Hematopoietic multipotent progenitor cell treated with erythropoietin and hydrocortisone succinate and interleukin-3 and kit ligand, for 8 days (in vitro differentiated cells): Measurements from ENCODE around the gene PAIP2.
"Not testable (repeated sequence)": the region's sequence is repeated elsewhere in the genome, so short reads cannot be mapped to it uniquely, and the experiment has no call there.

Experiments used
- DNase-seq: peaks from one replicate; pipeline ENCODE4 v3.0.0-alpha.2; 2015

PAIP2 gene

DNA sequence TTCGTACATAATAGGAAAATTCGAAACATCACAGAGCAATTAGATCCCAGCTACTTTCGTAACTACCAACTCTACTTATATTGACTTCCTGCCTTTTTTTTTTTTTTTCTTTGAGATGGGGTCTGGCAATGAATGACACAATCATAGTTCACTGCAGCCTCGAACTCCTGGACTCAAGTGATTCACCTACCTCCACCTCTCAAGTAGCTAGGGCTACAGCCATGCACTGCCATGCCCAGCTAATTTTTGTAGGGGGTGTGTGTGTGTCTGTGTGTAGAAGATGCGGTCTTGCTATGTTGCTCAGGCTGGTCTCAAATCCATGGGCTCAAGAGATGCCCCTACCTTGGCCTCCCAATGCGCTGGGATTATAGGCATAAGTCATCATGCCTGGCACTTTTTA lies 5.8 kb upstream of the PAIP2 start:
- no peak for DNase-seq

DNA sequence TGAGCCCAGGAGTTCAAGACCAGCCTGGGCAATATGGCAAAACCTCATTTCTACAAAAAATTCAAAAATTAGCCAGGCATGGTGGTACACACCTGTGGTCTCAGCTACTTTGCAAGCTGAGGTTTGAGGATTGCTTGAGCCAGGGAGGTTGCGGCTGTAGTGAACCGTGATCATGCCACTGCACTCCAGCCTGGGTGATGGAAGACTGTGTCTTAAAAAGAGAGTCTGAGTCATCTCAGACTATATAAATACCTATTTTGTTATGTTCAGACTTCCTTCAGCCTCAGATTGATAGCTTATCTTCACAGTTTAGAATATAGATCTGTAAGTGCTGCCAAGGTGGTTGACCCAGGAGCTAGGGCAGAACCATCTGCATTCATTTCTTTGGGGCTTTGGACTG lies 1.6 kb upstream of the PAIP2 start:
- no peak for DNase-seq

DNA sequence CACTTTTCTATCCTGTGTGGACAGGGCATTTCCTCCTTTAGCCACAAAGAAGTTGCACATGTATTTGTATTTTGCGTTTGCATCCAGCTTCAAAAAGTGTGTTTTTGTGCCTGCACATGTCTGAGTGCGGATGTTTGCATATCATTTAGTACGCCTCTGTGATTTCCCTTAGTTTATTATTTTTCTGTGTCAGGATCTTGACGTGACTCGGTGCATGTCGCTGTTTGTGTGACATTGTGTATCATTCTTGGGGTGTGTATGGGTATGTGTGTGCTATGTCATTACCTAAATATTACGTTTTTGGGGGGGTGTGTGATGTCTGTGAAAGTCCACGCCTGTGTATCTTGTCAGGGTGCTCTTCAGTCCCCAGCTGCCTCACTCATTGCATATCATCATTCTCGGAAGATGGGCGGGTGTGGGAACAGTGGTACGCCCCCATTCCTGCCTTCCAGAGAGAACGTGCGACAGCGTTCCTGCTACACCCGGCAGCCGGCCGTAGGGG lies 416 bp upstream of the PAIP2 start:
- no peak for DNase-seq

DNA sequence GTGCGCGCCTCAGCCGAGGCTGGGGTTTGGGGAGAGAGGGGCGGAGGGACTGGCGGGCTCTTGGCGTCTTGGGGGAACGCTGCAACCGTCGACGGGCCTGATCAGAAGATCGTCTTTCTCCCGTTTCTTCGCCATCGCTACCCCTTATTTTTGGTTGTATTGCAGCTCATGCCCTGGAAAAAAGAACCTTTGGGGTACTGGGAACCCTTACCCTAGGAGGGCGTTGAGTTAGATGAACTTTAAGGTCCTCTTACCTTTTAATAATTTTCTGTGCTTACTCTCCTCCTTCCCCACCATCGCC lies 719 bp downstream of the PAIP2 start:
- no peak for DNase-seq

DNA sequence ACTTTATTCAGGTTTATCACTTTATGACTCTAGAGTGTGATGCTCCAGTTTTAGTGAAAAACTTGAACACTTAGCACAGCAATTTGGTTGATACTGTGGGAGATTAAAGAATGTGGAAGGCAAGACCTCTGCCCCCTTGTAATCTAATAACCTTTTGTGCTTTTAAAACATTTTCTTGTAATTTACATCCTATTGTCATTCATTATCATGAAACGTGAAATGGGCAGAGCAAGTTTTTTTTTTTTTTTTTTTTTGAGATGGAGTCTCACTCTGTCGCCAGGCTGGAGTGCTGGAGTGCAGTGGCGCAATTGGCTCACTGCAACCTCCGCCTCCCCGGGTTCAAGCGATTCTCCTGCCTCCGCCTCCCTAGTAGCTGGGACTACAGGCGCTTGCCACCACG lies 1.8 kb downstream of the PAIP2 start:
- no peak for DNase-seq

DNA sequence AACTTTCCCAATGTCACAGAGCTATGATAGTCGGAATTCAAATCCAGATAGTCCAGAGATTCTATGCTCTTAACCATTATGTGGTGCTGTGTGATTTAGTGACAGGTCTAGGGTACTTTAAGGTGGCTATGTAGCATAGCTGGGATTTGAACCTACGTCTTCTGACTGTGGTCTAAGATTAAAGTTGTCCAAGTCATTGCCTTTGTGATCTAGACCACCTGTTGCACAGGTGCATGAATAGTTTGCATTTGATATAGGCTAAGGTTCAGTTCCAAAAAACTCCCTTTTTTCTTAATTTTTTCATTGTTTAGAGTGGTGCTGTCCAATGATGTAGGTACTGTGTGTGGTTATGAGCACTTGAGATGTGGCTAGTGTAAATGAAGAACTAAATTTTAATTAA lies 2.5 kb downstream of the PAIP2 start:
- no peak for DNase-seq

DNA sequence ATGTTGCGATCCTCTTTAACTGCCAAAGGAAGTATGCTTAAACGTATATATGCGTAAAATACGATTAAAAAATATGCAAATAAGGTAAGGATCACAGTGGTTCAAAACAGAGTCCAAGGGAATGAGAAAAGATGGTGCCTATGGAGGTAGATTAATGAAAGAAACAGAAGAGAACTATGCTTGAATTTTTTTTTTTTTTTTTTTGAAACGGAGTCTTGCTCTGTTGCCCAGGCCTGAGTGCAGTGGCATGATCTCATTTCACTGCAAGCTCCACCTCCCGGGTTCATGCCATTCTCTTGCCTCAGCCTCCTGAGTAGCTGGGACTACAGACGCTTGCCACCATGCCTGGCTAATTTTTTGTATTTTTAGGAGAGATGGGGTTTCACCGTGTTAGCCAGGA lies 3.8 kb downstream of the PAIP2 start:
- not testable (repeated sequence) for DNase-seq

DNA sequence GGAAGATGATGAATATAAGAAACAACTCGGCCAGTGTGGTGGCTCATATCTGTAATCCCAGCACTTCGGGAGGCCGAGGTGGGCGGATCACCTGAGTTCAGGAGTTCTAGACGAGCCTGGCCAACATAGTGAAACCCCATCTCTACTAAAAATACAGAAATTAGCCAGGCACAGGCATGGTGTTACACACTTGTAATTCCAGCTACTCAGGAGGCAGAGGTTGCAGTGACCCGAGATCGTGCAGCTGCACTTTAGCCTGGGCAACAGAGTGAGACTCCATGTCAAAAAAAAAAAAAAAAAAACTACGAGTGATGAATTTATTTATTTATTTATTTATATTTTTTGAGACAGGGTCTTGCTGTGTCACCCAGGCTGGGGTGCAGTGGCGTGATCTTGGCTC lies 6.2 kb downstream of the PAIP2 start:
- not testable (repeated sequence) for DNase-seq

DNA sequence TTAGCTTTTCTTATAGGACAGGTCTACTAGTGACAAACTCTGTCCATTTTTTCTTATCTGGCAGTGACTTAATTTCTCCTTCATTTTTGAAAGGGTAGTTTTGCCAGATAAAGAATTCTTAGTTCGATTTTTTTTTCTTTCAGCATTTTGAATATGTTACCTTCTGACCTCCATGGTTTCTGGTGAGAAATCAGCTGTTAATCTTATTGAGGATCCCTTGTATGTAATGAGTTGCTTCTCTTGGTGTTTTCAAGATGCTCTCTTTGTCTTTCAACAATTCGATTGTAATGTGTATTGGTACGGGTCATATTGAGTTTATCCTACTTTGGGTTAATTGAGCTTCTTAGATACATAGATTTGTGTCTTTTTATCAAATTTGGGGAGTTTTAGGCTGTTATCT lies 12.5 kb downstream of the PAIP2 start:
- DNase-seq = no peak

DNA sequence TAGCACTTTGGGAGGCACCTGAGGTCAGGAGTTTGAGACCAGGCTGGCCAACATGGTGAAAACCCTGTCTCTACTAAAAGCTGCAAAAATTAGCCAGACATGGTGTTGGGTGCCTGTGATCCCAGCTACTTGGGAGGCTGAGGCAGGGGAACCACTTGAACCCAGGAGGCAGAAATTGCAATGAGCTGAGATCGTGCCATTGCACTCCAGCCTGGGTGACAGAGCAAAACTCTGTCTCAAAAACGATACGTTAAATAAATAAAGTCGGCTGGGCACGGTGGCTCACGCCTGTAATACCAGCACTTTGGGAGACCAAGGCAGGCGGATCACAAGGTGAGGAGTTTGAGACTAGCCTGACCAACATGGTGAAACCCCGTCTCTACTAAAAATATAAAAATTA lies 14.2 kb downstream of the PAIP2 start:
- not testable (repeated sequence) for DNase-seq

DNA sequence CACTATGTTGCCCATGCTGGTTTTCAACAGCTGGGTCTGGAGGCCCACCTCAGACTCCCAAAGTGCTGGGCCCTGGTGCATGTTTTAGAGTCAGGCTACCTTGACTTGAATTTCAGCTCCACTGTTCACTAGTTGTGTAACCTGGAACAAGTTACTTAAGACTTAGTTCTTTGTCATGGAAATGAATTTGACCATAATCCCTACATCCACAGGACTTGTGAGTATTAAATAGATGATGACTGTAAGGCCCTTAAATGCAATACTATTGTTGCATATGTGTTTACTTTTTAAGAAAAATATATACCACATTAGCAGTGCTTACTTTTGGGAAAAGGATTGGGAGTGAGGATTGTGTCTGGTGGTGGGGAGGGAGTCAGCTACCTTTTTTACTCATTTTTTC lies 16.4 kb downstream of the PAIP2 start:
- DNase-seq = no peak

DNA sequence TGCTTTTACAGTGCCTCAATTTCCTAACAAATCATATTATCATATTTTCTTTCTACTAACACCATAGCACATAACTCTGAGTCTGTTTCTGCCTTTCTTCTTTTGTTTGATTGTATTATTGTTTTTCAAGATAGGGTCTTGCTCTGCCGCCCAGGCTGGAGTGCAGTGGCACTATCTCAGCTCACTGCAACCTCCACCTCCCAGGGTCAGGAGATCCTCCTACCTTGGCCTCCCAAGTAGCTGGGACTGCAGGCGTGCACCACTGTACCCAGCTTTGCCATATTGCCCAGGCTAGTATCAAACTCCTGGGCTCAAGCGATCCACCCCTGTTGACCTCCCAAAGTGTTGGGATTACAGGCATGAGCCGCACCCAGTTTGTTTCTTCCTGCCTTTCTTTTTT lies 18.7 kb downstream of the PAIP2 start:
- DNase-seq = no peak

DNA sequence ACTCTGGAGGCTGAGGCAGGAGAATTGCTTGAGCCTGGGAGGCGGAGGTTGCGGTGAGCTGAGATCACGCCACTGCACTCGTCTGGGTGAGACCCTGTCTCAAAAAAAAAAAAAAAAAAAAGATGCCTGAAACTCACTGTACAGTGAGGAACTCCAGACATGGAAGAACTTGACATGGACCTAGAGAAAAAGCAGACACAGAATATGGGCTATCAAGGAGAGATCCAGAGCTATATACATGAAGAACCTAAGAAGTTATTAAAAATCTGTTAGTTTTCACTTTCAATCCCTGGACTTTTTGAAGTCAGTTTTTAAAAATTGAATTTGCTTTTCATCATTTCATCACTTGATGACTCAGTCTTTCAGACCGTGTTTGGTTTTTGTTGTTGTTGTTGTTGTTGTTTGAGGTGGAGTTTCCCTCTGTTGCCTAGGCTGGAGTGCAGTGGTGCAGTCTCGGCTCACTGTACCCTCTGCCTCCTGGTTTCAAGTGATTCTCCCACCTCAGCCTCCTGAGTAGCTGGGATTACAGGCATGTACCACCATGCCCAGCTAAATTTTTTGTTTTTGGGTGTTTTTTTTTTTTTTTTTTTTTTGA lies 20.3 kb downstream of the PAIP2 start:
- no peak for DNase-seq

DNA sequence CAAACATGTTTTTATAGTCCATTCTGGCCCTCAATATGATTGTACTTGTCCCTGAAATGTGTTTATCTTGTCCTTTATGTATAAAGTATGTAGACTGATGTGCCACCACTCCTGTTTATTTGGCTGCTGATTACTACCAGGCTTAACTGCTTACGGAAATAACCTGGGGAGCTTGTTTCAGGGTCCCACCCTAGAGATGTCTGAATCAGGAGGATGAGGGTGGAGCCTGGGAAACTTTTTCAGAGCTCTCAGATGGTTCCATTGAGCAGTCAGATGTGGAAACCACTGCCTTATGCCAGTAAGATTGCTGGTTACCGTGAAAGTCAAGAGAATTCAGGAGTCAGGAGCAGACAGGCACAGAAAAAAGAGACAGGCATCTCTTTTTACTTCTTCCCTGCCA lies 22.3 kb downstream of the PAIP2 start:
- DNase-seq = no peak

DNA sequence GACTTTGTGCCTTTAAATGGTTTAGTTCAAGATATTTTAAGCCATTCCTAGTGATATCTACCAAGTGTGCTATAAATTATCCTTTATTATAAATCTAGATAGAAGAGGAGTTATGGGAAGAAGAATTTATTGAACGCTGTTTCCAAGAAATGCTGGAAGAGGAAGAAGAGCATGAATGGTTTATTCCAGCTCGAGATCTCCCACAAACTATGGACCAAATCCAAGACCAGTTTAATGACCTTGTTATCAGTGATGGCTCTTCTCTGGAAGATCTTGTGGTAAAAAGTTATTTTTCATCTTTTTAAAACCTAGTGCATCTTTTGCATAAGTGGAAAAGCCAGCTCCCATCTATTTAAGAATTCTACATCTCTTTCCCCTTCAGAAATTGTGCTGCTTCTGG lies 22.8 kb downstream of the PAIP2 start:
- DNase-seq = no peak

DNA sequence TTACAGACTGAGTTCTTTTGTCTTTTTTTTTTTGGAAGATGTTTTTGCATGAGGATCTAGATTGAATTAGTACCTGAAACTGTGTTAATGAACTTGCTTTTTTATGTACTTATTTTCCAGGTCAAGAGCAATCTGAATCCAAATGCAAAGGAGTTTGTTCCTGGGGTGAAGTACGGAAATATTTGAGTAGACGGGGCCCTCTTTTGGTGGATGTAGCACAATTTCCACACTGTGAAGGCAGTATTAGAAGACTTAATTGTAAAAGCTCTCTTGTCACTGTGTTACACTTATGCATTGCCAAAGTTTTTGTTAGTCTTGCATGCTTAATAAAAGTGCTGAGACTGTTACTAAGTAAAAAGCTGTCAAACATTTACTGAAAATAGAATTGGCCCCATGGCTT lies 27.0 kb downstream of the PAIP2 start:
- peak; percentile 48 for DNase-seq

DNA sequence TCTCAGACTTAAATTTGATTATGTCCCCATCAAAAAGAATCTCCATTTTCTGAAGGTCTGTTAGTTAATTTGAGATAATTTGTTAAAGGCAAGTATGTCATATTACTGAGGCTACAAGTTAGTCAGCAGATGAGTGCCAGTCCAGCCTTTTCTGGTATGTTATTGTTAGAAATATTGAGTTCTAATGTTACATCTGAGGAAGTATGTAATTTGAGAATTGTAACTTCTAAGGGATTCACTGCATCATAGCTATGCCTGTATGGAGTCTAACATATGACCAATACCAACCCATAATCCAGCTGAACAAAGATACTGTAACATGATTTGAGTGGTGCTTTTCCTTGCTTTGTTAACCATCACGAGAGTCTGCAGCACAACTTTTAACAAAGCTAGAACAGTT lies 27.5 kb downstream of the PAIP2 start:
- DNase-seq = no peak

DNA sequence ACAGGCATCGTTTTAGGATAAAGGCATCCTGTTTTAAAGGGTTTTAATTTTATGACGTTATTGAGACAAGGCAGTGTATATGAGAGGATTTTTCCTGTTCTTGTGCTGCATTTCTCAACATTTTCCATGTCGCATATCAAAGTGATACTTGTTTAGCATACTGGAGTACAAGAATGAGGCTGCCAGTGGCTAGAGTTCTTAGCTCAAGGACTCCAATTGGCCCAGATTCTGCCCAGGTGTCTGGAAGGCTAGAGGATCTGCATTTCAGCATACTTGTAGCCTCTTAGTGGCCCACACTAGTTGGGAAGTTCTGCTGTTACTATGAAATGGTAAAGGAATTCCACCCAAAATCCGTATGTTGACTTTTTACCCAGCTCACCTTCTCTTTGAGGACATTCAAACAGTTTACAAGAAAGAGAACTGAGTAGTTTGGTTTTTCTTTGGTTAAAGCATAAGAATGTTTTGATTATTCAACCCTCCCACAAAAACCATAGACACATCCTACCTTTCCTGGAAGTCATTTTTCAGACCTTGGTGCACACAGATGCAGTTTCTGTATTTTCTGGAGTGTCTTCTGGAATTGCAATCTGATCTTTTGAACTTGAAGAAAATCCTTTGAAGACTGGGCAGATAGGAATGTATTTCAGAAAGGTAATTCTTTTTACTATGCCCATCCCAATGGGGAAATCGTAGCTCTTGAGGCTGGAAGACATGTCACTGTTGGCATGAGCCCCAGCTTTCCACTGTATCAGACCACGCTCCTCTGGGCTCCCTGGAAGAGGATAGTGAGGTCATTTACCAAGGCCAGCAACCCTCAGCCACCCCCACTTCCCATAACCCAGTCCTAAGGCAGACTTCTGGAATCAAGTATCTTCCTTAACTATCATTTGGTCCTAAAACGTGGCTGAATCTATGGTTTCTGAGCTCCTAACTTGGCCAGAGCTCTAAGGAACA lies 30.1 kb downstream of the PAIP2 start:
- no peak for DNase-seq

DNA sequence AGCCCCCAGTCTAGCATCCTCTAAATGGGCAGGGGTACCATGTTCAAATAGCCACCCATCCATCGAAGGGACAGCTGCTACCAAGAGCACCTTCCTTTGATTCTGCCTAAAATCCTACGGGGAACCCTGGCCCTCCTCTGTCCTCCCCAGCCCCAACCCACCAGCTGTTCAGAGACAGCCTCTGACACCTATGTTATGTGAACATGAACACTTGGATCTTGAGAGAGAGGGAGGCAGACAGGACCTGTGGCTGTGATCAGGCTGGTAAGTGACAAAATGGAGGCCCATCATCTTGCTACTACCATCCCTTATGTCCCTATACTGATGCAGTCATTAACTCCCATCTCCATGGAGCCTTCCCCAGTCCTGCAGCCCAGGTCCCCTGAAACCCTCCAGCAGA lies 33.3 kb downstream of the PAIP2 start:
- no peak for DNase-seq

DNA sequence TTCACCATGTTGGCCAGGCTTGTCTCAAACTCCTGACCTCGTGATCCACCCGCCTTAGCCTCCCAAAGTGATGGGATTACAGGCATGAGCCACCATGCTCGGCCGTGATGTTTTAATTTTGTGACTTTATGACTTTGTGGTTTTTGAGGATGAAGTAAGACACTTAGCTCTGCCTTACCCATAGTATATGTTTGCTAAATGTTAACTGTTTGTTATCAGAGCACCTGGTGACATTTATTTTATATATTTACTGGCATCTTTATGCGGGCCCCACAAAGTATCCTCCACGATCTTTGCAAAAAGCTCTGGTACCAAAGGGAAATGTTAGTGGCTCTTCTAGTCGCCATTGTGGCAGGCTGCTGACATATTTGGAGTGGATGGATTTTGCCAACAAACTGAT lies 34.7 kb downstream of the PAIP2 start:
- DNase-seq = no peak

DNA sequence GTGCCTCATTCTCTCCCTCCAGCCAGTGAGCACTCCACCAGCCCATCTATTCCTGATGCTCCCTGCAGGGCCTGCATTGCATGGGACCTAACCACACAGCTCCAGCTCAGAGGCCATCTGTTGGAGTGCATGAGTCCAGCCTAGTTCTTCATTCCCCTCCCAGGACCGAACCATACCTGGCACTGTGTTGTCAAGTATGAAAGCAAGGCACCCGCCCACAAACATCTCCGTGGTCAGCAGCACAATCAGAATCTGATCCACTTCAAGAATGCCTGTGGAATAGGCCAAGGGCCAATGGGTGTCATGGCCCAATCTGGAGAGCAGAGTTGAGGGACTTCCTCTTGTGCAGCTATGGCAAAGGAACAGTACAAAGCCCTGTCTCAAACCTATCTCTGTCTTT lies 35.6 kb downstream of the PAIP2 start:
- no peak for DNase-seq

DNA sequence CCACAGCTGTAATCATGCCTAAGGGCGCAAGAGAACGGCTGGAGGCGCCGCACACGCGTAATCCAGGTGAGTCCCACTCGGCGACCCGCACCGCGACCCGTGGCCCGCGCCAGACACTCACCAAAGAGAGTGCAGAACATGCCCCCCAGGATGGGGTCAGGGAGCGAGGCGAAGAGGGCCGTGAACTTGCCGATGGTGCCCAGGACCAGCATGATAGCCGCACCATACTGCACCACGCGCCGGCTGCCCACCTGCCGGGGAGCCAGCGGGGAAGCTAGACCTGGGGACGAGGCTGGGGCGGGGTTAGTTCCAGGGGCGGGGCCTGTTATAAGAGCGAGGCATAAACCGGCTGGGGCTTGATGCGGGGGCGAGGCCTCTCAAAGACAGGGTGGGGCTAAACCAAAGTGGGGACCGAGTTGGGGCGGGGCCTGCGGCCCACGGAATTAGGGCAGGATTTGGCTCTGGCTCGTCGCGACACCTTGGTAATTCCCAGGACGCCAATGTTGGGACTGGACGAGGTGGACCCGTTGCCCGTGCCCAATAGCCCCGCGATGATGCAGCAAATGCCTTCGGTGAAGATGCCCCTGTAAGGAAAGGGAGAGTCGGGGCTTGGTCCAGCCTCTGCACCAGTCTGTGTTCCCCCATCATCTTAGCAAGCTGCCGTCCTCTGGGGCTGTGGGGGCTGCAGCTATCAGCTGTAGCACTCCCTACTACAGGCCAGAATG lies 36.6 kb downstream of the PAIP2 start:
- no peak for DNase-seq

DNA sequence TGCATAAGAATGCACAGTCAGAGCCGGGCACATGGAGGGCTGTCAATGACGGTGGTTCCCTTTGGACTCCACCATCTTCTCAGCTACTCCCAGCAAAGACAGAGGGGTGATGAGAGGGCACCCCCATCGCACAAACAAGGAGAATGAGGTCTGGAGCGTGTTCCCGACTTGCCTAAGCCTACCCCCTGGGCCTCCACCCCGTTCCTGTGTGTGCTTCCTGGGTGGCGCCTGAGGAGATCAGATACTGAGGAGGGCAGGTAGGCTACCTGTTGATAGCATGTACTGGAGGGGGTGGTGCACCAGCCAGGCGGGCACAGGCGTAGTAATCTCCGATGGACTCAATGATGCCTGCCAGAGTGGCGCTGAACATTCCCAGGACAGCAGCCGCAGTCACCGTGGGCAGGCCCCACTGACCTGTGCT lies 37.3 kb downstream of the PAIP2 start:
- no peak for DNase-seq
